Measurements from ENCODE around the gene HOXB5.

HOXB5 gene

GRCh38 chr17:48605409-48605919 lies 11.9 kb upstream of the HOXB5 start:
- in situ Hi-C loops (cut with HindIII; ENCODE audit: low sequenced_read_pairs) = no loop called here

- in situ Hi-C loops (cut with HindIII; ENCODE audit: low sequenced_read_pairs) = no loop called here
These were observed 11.3 kb upstream of the HOXB5 start, which contains the start of gene HOXB6 for GRCh38 chr17:48604770-48605329. Gene HOXB6 (minus strand): TSS chr17:48604986. CDS start chr17:48598150, 6,836 bp downstream.

- in situ Hi-C loops (cut with HindIII; ENCODE audit: low sequenced_read_pairs) = no loop called here
These were observed 10.6 kb upstream of the HOXB5 start for GRCh38 chr17:48603959-48604769.

- in situ Hi-C loops (cut with HindIII; ENCODE audit: low sequenced_read_pairs) = no loop called here
These were observed 8.2 kb upstream of the HOXB5 start for GRCh38 chr17:48601539-48602425.

- in situ Hi-C loops (cut with HindIII; ENCODE audit: low sequenced_read_pairs) = no loop called here
These were observed 7.6 kb upstream of the HOXB5 start for GRCh38 chr17:48601207-48601538.

- in situ Hi-C loops (cut with HindIII; ENCODE audit: low sequenced_read_pairs) = no loop called here
These were observed 6.9 kb upstream of the HOXB5 start for GRCh38 chr17:48600244-48601098.

- in situ Hi-C loops (cut with HindIII; ENCODE audit: low sequenced_read_pairs) = no loop called here
These were observed 5.8 kb upstream of the HOXB5 start for GRCh38 chr17:48599354-48599753.

GRCh38 chr17:48598736-48599135 lies 5.2 kb upstream of the HOXB5 start:
- in situ Hi-C loops (cut with HindIII; ENCODE audit: low sequenced_read_pairs) = no loop called here

GRCh38 chr17:48597778-48598631 lies 4.4 kb upstream of the HOXB5 start:
- in situ Hi-C loops (cut with HindIII; ENCODE audit: low sequenced_read_pairs) = no loop called here

GRCh38 chr17:48597528-48597777 lies 3.9 kb upstream of the HOXB5 start:
- in situ Hi-C loops (cut with HindIII; ENCODE audit: low sequenced_read_pairs) = no loop called here

- in situ Hi-C loops (cut with HindIII; ENCODE audit: low sequenced_read_pairs) = no loop called here
These were observed 3.4 kb upstream of the HOXB5 start for GRCh38 chr17:48596735-48597527.

- in situ Hi-C loops (cut with HindIII; ENCODE audit: low sequenced_read_pairs) = no loop called here
These were observed 2.6 kb upstream of the HOXB5 start for GRCh38 chr17:48596000-48596734.

GRCh38 chr17:48595278-48595999 lies 1.9 kb upstream of the HOXB5 start:
- in situ Hi-C loops (cut with HindIII; ENCODE audit: low sequenced_read_pairs) = no loop called here

GRCh38 chr17:48594538-48595277 lies 1.1 kb upstream of the HOXB5 start:
- in situ Hi-C loops (cut with HindIII; ENCODE audit: low sequenced_read_pairs) = no loop called here

- in situ Hi-C loops (cut with HindIII; ENCODE audit: low sequenced_read_pairs) = no loop called here
These were observed 410 bp upstream of the HOXB5 start for GRCh38 chr17:48593840-48594537.

GRCh38 chr17:48592577-48592976 lies 1.0 kb downstream of the HOXB5 start:
- in situ Hi-C loops (cut with HindIII; ENCODE audit: low sequenced_read_pairs) = no loop called here
